Fibroblast of upper back skin (primary cell): ENCODE data around the gene CACNA1H.
"Not testable (repeated sequence)": the region's sequence is repeated elsewhere in the genome, so short reads cannot be mapped to it uniquely, and the experiment has no call there.

Experiments
- DNase-seq: peaks from one replicate; pipeline ENCODE4 v3.0.0-alpha.2; 2013

Gene CACNA1H

DNA sequence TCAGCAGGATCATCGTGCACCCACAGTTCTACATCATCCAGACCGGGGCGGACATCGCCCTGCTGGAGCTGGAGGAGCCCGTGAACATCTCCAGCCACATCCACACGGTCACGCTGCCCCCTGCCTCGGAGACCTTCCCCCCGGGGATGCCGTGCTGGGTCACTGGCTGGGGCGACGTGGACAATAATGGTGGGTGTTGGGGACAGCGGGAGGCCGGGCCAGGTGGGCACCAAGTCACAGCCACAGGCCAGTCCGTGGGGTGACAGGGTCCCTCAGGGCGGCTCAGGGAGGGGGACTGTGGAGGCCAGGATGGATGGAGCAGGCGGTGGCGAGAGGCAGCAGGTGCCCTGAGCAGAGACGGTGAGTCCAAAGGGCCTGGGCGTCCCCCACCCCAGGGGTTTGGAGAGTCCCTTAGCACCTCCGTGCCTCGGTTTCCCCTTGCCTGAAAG is 104.0 kb downstream of the CACNA1H start:
- DNase-seq, result no peak

DNA sequence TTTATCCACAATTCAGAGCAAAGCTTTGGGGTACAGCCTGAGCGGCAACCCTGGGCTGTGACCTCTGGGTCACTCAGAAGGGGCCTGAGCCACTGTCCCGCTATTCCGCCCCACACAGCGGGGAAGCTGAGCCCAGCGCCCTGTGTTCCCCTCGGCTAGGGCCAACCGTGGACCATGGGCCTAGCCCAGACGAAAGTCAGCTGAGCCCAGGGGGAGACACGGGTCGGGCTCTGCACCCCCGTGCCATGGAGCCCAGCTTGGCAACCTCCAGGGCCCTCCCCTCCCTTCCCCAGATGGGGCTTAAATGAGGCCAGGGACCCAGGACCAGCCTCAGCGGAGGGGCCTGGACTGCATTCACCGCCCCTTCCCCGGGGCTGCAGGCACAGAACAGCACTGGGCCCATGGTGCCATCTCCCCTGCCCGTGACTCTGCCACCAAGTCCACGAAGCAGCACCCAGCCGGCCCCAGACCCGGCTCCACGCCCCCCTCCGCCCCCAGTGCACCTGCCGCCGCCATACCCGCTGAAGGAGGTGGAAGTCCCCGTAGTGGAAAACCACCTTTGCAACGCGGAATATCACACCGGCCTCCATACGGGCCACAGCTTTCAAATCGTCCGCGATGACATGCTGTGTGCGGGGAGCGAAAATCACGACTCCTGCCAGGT is 104.8 kb downstream of the CACNA1H start:
- DNase-seq, result no peak

DNA sequence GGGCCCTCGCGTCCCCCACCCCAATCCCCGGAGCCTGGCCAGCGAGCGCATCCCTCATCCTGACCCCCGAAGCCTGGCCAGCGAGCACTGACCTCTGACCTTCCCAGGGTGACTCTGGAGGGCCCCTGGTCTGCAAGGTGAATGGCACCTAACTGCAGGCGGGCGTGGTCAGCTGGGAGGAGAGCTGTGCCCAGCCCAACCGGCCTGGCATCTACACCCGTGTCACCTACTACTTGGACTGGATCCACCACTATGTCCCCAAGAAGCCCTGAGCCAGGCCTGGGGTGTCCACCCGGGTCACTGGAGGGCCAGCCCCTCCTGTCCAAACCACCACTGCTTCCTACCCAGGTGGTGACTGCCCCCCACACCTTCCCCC is 105.3 kb downstream of the CACNA1H start:
- DNase-seq, result no peak

DNA sequence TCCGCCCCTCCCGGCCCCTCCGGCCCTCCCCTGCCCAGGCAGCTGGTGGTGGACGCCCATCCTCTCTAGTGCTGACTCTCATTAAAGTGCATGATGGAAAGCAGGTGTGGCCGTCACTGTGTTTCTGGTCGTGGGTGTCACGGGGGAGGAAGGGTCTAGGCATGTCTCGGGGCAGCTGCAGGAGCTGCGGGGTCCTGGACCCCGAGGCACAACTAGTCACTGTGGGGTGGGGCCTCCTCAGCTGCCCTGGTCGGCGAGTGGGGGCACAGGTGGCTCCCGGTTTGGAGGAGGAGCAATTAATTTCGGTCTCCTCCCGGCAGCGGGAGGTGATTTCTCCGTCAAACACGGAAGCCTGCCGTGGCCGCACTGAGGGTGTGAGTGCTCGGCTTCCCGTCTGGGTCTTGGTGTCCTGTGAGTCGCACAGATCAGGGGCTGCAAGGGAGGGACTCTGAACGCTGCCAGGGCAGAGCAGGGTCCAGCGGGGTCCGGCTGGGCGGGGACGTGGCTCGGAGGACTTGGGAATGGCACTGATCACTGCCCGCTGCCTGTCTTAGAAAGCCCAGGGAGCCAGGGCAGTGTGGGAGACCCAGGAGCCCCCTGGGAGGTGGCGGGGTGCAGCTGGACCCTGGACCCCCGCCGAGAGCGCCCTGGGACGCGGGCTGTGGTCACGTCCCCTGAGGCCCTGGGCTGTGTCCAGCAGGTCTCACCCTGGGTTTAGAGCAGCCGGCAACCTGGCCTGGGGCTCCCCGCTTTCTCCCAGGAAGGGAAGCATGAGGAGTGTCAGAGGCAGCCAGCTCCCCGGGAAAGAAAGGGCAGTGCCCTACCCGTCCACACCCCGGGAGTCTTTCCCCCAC is 106.2 kb downstream of the CACNA1H start:
- DNase-seq, result no peak

DNA sequence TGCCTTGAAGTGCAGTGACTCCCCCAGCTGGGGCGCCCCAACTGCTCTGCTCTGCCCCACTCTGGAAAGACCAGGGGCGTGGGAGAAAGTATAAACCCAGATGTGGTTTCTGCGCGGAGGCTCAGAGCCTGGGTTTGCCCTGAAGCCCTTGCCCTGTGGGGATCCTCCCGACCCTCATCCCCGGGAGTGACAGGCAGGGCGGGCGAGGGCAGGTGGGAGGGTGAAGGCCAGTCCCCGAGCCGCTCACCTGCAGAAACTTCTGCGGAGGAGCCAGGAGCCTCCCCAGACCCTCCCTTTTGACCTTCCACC is 106.8 kb downstream of the CACNA1H start:
- DNase-seq, result no peak

DNA sequence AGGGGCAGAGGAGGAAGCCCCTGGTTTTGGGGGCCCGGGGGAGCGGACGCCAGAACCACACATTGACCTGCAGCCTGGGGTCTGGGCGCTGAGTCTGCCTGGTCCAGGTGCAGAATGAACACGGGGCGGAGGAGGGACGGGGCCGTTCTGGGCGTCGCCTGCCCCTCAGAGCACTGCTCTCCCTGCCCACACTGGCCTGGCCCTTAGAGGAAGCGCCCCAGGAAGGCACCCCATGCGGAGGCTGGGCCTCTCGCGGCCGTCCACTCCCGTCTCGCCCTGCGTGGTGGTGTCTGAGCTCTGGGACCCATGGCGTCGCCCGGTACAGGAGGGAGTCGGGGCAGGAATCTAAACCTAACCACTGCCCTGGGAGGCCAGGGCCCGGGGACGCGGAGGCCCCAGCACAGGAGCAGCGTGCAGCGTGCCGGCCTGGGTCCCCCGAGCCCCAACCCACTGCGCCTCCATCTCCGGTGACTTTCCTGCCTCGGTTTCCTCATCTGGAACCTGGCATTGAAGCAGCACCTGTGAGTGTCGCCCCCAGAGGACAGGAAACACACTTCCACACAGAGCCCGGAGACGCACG is 107.3 kb downstream of the CACNA1H start:
- no peak for DNase-seq

DNA sequence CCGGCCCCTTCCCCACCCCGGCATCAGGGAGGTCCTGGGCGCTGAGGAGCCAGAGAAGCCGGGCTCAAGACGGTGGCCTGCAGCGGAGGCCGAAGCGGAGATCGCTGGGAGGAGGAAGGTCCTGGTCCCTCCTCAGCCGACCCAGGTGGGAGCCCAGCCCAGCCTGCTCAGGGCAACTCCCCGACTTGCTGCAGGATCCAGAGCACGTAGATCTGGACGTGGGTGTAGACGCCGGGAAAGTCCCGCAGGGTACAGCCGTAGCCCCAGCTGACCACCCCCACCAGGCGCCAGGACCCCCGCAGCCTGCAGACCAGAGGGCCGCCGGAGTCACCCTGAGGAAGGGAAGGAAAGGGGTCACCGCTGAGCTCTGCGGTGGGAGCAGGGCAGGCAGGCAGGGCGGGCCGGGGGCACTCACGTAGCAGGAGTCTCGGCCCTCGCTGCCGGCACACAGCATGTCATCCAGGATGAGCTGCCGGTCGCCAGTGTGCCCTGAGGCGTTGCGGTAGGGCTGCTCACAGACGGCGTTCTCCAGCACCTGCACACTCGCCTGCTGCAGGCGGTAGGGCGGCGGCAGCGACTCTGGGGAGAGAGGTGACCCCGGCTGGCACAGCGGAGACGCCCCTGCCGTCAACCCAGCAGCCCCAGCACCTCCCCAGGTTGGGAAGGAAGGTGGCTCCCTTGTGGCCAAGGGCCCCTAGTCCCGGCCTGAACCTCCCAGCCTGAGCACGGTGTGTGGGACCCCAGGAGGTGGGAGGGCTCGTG is 108.4 kb downstream of the CACNA1H start:
- no peak for DNase-seq

DNA sequence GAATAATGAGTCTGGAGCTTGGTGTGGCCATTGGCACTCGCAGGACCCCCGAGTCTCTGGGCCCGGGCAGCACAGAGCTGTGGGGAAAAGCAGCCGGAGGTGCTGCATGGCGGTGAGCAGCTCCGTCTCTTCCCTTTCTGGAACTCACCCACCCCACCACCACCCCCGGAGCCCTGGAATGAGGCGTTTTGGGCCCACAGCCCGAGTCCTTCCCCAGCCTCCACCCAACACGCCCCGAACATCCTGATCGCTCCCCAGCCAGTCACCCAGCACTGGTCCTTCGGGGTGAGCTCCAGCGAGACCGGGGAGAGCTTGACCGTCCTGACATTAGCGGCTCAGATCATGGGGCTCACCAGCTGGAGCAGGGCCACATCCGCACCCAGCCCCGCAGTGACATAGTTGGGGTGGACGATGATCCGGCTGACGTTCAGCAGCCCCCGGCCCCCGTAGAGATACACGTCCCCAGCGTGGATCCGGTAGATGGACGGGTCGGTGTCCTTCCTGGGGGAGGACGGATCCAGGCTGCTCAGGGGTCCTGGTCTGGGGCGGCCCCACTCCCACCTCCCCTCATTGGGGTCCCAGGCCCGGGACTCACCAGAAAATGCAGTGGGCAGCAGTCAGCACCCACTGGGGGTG is 109.4 kb downstream of the CACNA1H start:
- no peak for DNase-seq

DNA sequence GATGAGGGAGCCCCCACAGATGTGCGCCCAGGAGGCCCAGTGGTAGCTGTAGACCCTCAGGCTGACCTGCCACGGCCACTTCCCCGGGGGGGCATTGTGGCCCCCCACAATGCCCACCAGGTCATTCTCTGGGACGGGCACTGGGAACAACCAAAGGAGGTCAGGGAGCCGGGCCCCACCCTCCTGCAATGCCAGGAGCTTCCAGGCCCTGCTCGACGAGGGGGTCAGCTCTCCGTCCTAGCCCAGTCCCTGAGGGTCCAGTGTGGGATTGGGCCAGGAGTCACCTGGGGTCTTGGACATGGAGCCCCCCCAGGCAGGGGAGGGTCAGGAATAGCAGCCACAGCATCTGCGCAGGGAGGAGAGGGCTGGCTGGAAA is 109.9 kb downstream of the CACNA1H start:
- no peak for DNase-seq

DNA sequence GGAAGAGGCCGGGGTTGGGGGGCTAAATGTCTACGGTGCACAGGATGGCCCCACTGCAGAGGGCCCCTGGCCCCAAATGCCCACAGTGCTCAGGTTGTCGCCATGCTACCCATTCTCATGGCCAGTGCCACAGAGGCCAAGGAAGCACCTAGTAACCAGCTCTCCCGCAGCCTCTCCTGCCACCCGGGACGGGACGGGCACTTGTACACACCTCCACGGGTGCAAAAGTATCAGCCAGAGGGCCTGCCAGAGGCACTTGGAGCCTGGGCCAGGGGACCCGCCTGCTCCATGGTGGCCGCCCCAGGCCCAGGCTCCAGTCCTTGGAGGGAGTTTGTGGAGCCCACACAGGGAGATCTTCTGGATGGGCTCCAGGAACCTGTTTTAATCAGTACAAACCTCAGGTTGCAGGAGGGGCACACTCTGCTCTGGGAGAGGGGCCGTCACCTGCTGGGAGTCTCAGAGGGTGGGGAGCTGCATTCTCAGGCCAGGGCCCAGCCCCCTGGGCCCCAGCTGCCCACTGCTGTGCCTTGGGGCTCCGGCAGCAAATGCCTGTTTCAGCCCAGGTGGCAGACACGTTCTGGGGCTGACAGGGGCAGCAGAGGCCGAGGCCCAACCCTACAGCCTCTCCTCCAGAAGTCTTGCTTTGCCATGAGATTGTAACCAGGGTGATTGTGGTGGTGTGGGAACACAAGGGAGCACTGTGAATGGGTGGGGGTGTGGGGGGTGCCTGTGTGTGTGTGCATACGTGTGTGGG is 110.9 kb downstream of the CACNA1H start:
- no peak for DNase-seq

DNA sequence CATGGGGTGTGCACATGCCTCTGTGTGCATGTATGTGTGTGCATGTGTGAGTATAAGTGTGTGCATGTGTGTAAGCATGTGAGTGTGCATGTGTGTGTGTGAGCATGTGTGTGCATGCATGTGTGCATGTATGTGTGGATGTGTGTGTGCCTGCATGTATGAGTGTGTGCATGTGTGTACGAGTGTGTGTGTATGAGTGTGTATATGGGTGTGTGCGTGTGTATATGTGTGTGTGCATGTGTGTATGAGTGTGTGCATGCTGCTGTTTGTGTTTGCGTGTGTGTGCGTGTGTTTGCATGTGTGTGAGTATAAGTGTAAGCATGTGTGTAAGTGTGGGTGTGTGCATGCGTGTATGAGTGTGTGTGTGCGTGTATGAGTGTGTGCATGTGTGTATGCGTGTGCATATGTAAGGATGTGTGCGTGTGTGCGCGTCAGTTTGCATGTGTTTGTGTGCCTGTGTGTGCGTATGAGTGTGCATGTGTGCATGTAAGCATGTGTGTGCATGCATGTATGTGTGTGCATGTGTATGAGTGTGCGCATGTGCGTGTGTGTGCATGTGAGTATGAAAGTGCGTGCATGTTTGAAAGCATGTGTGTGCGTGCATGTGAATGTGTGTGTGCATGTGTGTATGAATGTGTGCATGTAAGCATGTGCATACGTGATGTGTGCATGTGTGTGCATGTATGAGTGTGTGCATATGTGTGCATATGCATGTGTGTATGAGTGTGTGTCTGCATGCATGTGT is 111.6 kb downstream of the CACNA1H start:
- DNase-seq, result no peak

DNA sequence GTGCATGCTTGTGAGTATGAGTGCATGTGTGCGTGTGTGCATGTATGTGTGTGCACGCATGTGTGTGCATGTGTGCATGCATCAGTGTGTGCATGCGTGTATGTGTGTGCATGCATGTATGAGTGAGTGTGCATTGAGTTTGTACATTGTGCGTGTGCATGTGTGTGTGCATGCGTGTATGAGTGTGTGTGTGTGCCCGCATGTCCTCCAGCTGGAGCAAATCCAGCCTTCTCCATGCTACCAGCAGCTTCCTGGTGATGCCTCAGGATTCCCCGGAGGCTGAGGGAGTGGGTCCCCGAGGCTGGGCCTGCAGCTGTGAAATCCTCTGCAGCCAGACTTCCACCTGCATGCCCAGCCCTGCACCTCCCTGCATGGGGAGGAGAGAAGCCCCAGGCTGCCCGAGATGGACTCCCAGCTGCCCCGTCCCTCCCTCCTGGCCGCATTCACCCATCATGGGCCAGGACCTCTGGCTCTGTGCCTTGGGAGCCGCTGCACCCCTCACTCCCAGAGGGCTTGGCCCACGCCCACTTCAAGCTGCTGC is 112.3 kb downstream of the CACNA1H start:
- no peak for DNase-seq

DNA sequence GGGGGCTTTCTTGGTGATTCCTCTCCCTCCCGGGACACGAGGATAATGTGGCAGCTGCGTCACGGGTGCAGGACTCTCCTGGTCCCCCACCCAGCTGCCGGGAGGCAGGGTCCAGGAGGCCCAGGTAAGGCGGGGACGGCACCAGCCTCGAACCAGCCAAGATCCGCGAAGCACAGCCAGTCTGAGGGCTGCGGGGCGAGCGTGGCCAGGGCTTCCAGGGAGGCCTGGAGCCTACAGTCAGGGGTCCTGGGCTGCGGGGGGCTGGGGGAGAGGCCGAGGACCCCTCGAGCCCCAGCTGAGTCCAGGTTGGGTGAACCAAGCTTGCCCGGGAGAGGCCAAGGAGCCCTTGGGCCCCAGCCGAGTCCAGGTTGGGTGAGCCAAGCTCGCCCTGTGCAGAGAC is 112.9 kb downstream of the CACNA1H start:
- no peak for DNase-seq

DNA sequence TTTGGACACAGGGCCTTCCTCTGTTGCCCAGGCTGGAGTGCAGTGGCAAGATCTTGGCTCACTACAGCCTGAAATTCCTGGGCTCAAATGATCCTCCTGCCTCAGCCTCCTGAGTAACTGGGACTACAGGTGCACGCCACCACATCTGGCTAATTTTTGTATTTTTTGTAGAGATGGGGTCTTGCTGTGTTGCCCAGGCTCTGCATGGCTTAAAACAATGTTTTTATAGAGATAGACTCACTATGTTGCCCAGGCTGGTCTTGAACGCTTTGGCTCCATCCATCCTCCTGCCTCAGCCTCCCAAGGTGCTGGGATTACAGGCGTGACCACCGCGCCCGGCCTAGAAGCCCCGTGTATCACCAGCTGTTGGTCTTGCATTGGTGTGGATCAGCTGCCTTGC is 116.5 kb downstream of the CACNA1H start:
- not testable (repeated sequence) for DNase-seq

DNA sequence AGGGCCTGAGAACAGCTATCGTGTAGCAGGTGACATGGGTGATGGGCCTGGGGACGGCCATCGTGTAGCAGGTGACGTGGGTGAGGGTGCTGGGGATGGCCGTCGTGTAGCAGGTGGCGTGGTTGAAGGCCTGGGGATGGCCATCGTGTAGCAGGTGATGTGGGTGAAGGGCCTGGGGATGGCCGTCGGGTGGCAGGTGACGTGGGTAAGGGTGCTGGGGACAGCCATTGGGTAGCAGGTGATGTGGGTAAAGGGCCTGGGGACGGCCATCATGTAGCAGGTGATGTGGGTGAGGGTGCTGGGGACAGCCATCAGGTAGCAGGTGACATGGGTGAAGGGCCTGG is 118.4 kb downstream of the CACNA1H start:
- DNase-seq, result no peak
